Measurements from ENCODE around the gene CPT1B.
"Not testable (repeated sequence)": the region's sequence is repeated elsewhere in the genome, so short reads cannot be mapped to it uniquely, and the experiment has no call there.

CPT1B gene

DNA sequence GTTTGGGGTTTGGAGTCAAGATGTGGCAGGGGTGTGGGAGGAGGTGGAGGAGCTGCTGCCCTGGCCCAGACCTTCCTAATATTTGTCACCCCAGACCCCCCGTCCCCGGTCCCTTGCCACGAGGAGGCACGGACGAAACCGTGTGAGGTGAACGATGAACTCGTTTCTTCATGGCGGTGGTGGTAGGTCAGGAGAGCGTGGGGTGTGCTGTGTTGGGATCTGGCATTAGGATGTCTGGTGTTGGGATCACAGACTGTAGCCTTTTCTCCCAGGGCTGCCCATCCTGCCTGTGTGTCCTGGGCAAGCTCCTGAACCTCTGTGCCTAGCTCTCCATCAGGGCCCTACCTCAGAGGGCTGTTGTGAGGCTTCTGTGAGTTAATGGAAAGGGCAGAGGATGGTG is 30.8 kb upstream of the CPT1B start:
- no peak for DNase-seq (ENCODE audit: low read depth)

DNA sequence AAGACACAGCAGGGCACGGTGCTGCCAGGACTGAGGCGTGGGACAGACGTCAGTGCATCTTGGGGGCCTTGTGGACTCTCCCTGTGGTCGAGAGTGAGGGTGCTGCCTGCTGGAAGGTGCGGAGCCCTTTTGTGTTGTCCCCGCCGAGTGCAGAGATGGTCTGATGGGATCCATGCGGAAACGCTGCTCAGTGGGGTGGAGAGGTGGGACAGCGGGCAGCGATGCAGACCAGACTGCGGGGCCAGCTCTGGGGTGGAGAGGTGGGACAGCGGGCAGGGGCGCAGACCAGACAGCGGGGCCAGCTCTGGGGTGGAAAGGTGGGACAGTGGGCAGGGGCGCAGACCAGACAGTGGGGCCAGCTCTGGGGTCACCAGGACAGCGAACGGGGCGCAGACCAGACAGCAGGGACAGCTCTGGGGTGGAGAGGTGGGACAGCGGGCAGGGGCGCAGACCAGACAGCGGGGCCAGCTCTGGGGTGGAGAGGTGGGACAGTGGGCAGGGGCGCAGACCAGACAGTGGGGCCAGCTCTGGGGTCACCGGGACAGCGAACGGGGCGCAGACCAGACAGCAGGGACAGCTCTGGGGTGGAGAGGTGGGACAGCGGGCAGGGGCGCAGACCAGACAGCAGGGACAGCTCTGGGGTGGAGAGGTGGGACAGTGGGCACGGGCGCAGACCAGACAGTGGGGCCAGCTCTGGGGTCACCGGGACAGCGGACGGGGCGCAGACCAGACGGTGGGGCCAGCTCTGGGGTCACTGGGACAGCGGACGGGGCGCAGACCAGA is 30.0 kb upstream of the CPT1B start:
- DNase-seq (ENCODE audit: low read depth): not testable (repeated sequence)

DNA sequence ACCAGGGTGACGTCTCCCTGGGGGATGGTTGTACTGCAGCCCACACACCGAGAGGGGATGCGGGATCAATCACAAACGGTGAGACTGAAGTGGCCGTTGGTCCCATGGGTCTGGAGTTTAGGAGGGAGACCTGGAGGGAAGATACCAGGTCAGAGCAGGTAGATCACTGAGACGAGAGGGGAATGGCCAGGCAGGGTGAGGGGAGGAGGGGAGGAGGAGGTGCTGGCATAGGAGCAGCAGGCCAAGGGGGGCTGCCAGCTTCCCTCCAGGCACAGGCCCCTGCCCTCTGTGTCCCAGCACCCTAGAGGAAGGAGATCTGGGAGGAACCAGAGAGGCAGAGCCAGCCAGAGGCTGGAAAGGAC is 29.4 kb upstream of the CPT1B start:
- no peak for DNase-seq (ENCODE audit: low read depth)

DNA sequence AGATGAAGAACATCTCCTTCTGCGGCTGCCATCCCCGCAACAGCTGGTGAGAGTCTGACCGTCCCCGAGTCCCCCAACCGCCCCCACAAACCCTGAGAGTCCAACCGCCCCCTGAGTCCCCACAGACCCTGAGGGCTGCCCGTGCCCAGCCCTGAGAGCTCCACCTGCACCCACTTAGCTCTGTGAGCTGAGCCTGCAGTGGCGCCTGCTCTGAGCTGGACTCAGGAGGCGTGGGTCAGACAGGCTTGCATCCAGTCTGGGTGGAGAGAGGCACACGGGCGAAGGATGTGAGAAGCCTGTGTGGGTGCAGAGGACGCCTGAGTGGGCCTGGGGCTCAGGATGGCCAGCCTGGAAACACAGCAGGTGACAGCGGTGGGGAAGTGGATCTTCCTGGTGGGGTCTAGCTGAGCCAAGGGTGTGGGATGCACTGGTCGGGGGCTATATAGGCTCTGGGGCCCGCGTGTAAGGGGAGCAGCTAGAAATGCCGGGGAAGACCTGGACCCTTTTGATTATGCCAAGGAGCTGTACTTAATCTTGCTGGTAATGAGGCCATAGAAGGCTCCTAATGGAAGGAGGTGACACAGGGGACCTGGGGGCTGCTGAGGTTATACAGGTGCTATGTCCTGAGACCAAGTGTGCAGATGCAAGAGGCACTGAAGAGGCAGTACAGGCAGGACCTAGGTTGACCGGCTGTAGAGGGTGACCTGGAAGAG is 28.9 kb upstream of the CPT1B start:
- DNase-seq (ENCODE audit: low read depth): no peak

DNA sequence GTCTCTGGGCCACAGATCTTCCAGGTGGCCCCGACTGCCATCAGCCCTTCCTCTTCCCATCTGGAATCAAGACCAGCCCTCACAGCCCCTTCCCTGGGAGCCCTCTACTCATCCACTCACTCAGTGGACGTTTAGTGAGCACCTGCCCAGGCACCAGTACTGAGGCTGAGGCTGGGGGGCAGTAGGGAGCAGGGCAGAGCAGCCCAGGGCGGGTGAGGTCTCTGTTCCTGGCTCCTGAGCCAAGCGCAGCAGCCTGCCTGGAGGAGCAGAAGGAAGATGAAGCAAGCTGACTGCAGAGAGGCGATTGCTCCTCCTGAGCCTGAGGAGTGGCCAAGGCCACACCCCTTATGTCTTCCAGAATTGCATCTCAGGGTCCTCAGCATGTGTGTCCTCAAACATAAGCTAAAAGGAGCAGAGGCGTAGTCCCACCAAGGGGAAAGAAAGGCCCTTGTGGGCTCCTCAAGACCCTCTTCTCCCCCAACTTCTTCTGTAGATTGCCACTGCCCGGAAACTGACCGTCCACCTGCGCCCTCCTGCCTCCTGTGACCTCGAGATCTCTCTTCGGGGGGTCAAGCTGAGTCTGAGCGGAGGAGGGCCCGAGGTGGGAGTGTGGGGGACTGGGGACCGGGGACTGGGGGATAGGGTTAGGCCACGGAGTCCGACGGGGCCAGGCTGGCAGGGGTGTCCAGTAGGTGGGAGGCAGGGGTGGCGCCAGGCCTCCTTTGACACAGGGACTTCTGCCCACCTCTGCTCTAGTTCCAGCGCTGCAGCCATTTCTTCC is 28.1 kb upstream of the CPT1B start:
- DNase-seq (ENCODE audit: low read depth): no peak

DNA sequence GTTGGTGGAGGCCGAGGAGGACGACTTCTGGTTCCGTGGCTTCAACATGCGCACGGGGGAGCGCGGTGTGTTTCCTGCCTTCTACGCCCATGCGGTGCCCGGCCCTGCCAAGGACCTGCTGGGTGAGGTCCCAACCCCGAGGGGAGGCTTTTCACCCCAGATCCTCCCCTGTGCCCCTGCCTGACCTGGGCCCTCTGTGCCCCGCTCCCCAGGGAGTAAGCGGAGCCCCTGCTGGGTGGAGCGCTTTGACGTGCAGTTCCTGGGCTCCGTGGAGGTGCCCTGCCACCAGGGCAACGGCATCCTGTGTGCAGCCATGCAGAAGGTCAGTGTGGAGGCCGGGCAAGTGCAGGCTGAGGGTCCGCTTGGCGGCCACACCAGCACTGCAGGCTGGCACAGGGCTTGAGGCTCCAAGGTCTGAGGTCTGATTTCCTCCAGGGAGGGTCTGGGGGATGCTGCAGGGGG is 27.4 kb upstream of the CPT1B start:
- no peak for DNase-seq (ENCODE audit: low read depth)

DNA sequence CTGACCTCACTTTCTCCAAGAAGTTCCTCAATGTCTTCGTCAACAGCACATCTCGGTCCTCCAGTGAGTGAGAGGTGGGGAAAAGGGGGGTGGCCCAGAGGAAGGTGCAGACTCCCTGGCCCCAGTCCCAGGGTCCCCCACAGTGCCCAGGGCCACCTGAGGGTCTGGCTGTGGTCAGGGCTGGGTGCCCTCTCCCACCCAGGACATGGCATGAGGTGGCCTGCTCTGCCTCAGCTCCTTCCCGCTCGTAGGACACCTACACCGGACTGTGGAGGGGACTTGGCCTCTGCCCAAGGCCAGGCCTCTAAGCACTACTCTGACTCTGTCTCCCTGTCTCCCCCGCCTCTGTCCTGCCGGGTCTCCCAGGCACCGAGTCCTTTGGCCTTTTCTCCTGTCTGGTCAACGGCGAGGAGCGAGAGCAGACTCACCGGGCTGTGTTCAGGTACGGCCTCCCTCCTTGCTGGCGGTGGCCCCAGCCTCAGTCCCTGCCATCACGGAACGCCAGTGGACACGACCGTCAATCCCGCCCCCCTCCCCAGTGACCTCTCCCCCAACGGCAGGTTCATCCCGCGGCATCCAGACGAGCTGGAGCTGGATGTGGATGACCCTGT is 26.9 kb upstream of the CPT1B start:
- DNase-seq (ENCODE audit: low read depth): no peak

DNA sequence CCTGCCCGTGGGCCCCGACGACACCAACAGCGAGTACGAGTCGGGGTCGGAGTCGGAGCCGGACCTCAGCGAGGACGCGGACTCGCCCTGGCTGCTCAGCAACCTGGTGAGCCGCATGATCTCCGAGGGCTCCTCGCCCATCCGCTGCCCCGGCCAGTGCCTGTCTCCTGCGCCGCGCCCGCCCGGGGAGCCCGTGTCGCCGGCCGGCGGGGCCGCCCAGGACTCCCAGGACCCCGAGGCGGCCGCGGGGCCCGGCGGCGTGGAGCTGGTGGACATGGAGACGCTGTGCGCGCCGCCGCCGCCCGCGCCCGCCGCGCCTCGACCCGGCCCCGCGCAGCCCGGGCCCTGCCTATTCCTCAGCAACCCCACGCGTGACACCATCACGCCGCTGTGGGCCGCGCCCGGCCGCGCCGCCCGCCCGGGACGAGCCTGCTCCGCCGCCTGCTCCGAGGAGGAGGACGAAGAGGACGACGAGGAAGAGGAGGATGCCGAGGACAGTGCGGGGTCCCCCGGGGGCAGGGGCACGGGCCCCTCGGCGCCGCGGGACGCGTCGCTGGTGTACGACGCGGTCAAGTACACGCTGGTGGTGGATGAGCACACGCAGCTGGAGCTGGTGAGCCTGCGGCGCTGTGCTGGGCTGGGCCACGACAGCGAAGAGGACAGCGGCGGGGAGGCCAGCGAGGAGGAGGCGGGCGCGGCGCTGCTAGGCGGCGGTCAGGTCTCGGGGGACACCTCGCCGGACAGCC is 26.2 kb upstream of the CPT1B start:
- no peak for DNase-seq (ENCODE audit: low read depth)

DNA sequence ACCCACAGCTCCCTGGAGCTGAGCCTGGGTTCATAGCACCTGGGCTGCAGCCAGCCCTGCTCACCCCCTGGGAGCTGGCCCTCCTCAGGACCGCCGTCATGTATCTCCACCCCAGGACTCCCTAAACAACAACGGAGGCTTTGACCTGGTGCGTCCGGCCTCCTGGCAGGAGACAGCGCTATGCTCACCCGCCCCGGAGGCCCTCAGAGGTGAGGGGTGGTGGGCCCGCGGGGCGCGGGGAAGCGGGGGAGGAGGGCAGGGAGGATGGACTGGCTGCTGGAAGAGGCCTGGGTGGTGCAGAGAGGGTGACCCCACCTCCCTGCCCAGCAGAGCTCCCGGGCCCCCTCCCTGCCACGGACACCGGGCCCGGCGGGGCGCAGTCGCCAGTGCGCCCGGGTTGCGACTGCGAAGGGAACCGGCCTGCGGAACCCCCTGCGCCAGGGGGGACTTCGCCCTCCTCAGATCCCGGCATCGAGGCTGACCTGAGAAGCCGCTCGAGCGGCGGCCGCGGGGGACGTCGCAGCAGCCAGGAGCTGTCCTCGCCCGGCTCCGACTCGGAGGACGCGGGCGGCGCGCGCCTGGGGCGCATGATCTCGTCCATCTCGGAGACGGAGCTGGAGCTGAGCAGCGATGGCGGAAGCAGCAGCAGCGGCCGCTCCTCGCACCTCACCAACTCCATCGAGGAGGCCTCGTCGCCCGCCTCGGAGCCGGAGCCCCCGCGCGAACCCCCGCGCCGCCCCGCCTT is 25.5 kb upstream of the CPT1B start:
- no peak for DNase-seq (ENCODE audit: low read depth)

DNA sequence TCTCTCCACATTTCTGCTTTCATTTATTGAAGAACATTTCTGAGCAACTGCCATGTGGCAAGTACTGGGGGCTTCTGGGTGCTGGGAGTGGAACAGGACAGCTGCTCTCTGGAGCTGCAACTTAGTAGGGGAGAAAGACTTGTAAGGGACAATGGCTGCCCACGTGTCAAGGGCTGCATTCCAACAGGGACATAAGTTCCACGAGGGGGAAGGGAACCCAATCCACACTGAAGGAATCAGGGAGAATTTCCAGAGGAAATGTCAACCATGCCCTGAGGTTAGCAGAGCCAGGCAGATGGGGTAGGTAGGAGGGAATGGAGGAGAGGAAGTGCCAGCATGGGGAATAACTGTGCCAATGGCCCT is 24.1 kb upstream of the CPT1B start:
- no peak for DNase-seq (ENCODE audit: low read depth)

DNA sequence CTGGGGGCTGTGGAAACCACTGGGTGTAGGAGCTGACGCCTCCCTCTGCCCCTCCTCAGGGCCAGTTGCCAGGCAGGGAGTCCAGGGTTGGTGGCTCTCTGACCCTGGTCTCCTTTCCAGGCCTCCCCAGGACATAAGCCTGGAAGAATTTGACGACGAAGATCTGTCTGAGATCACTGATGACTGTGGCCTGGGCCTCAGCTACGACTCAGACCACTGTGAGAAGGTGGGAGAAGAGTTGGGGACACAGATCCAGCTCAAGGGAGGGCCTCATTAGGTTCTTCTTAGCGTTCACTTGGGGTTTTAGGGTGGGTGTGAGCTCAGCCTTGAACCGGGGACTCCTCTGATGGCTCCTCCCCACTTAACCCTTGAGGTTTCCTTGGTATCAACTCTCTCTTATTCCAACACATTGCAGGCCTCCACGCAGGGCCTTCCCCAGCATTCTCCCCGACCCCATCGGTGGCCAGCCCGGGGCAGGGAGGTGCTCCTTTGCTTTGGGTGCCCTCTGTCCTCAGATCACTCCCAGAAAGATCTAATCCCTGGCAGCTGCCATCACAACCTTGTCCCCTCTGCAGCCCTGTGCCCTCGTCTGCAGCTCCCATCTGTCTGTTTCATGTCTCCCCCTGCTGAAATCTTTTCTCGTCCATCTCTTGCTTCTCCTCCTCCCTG is 23.6 kb upstream of the CPT1B start:
- DNase-seq (ENCODE audit: low read depth): no peak

DNA sequence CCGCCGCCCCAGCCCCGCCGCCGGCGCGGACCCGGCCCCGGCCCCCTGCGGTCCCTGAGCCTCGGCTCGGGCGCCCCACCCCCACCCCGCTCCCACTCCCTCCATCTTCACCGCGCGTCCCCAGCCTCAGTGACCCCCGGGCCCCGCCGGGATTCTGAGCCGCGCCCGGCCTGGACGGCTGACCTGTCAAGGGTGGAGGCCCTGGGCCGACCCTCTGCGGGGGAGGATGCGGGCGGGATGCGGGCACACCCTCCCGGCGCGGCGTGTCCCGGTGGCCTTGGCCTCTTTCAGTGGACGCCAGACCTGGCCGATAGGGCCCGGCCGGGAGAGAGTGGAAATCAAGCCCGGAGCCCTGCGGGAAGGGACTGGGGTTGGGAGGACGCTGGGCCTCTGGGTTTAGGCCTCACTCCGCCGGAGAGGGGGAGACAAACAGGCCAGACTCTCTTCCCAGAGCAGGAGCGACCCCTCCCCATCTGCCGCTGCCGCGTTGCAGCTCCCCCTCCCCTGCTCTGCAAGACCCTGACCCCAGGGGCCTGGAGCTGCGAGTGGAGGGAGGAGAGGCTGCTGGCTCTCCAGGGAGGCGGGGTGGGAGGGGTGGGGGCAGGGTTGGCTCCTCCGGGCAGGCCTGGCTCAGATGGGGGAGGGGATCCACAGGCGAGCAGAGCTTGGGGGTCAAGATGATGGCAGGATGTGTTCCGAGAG is 22.9 kb upstream of the CPT1B start:
- DNase-seq (ENCODE audit: low read depth): no peak

DNA sequence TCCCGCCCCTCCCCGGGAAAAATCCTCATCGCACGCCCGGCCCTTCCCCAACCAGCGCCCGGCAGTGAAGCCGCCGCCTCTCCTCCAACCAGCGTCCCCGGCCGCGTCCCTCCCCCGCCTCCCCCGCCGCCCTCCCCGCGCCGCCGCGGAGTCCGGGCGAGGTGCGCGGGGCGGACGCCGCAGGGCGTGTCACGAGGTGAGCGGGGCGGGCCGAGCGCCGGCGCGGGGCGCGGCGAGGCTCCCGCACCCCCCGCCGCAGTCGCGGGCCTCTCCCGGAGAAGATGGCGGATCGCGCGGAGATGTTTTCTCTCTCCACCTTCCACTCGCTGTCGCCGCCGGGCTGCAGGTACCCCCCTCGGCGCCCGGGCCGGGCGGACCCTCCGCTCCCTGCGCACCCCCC is 22.3 kb upstream of the CPT1B start, which contains the start of gene MAPK8IP2:
TSS of gene MAPK8IP2 (plus strand) at position 256 of the 400 bp plus-strand sequence. CDS start at position 282, 26 bp downstream.
- DNase-seq (ENCODE audit: low read depth): no peak

DNA sequence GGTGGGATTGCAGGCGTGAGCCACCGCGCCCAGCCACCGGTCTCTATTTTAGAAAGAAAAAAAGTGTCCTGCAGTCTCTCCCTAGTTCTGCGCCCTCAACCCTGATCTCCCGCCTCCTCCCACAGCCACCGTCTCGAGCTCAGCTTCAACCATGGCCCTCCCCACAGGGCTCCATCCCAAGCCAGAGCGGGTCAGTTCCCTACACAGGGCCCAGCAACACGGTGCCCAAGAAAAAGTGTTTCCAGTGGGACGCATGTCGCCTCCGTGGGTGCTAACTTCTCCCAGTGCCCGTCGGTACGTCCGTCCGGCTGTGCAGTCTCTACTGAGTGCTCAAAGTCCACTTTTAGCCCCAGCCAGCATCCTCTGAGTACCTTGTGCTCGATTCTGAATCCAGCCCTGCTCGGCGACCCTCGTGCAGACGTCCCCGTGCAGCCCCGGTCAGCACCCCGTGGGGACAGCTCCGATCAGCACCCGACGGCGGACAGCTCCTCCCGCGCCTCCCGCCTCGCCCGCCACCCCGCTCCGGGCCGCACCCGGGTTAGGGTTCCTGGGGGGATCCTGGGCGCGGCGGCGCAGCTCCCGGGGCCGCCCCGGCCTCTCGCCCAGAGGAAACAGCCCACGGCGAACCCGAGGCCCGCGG is 21.7 kb upstream of the CPT1B start:
- DNase-seq (ENCODE audit: low read depth): no peak

DNA sequence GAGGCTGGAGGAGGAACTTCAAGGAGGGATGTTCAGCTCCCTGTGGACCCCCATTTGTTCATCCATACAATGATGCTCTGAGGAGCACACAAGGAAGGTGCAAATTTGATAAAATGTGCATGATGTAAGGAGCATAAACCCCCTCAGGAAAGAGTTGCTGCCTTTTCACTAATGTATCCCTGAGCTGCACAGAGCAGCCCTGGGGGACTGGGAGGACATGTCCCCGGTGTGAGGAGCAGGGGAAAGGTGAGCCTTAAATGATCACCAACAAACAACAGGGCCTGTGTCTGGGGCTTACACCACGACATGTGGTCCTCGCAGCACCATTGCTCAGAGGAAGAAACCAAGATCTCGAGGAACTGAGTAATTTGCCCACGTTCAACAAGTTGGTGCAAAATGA is 18.9 kb upstream of the CPT1B start:
- no peak for DNase-seq (ENCODE audit: low read depth)

DNA sequence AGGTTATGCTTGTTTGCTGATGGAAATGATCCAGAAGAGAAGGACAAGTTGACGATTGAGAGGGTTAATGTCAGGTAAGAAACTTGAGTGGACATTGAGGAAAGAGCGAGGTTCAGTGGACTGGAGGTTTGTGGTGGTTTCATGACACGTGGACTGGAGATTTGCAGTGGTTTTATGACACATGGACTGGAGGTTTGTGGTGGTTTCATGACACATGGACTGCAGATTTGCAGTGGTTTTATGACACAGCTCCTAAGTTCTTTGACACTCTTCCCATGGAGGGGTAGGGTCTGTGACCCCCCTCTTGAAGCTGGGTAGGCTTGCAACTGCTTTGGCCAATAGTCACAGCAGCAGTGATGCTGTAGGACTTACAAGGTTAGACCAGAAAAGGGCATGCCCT is 17.0 kb upstream of the CPT1B start:
- DNase-seq (ENCODE audit: low read depth): no peak

DNA sequence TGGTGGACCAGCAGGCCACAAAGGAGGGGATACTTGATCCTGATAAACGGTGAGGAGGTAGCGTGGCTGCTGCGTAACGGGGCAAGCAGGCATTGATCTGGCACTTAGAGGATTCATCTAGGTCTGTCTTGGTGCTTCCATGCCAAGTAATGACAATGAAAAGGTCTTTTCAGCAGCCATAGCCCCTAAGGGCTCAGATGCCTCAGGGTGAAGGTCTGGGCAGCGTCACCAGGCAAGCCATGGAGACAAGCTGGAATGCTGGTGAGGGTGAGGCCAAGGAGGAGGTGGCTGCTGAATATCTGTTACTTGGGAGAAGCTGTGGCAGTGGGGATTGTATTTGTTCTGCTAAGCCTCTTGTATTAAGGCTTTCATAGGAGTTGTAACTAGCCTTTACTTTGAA is 9.2 kb upstream of the CPT1B start:
- no peak for DNase-seq (ENCODE audit: low read depth)

DNA sequence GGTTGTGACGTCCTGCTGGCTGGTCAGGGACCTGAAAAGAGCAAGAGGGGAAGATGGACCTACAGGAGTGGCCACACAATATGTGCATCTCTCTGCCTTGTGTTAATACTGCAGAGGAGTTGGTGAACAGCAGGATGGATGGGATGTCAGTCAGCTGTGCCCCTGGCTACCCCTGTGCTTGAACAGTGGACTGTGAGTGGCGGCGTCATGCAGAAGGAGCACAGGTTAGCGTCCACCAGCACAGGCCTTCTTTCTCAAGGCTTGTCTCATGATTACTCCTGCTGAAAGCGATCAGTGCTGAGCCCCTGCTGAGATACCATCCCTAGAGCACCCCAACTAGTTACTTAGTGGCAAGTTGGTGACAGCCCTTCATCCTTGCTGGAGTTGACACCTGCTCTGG is 8.2 kb upstream of the CPT1B start:
- DNase-seq (ENCODE audit: low read depth): no peak

DNA sequence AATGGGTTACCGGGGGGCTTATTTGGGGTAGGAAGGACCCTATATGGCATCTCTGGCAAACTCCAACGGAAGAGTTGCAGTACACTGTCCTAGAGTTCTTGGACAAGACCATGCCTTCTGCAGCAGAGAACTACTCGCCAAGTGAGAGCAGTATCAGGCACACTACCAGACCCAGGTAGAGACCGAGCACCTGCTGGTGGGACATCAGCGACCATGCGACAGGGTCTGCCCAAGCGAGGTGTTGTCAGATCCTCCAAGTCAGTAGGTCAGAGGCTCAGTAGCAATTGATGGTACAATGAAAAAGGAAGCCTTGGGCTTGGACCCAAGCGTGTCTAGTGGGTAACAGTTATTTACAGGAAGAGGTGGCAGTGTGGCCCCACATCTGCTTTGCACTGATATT is 7.6 kb upstream of the CPT1B start:
- DNase-seq (ENCODE audit: low read depth): no peak

Data from HS-27A (cell line).